Right lobe of liver (tissue), 6 donors: ENCODE results near the gene ZBTB44. TPM values are rescaled to one million over a fixed set of nuclear protein-coding genes. Genes with fewer than 3 reads are reported as not detected.
"Not testable (repeated sequence)": the region's sequence is repeated elsewhere in the genome, so short reads cannot be mapped to it uniquely, and the experiment has no call there.

Source experiments
- ATAC-seq, 4 donors: fragments of 200-7000 bp; cut with Tn5 transposase; one replicate each; pipeline ENCODE4 v1.9.1; 2020; ENCODE audit warnings: mild to moderate bottlenecking in 4 of 4, moderate library complexity in 4 of 4
- DNase-seq, 3 donors: peaks; one replicate each; pipeline ENCODE4 v3.0.0-alpha.2; 2020
- H3K27ac ChIP-seq, 3 donors: fragments of 200-600 bp; one replicate each; pipeline ENCODE4 v1.8.0; 2022
- H3K27me3 ChIP-seq, 2 donors: fragments of 200-600 bp; one replicate each; pipeline ENCODE4 v1.8.0; 2022
- H3K36me3 ChIP-seq, 4 donors: fragments of 200-600 bp; sonication (generic) in 1 of 4; one replicate each; pipeline versions ENCODE4 v1.5.1 to v1.8.0; 2017 to 2022; ENCODE audit warnings: control low read depth in 1 of 4
- H3K4me1 ChIP-seq, 4 donors: fragments of 200-600 bp; sonication (generic) in 1 of 4; one replicate each; pipeline versions ENCODE4 v1.5.1 to v1.8.0; 2017 to 2022; ENCODE audit warnings: control low read depth in 1 of 4
- H3K4me3 ChIP-seq, 3 donors: fragments of 200-600 bp; one replicate each; pipeline ENCODE4 v1.8.0; 2022
- H3K9me3 ChIP-seq, 4 donors: fragments of 200-600 bp; sonication (generic) in 1 of 4; one replicate each; pipeline versions ENCODE4 v1.5.1 to v1.8.0; 2017 to 2022; ENCODE audit warnings: control low read depth in 1 of 4
- CTCF ChIP-seq, 4 donors: fragments of 200-600 bp in 3 of 4; fragments of 450-650 bp in 1 of 4; IDR thresholded peaks; one replicate each; pipeline versions ENCODE4 v1.5.1 to v1.8.0; 2016 to 2022; ENCODE audit warnings: antibody characterized with exemption in 4 of 4, mild to moderate bottlenecking in 2 of 4
- POLR2A ChIP-seq: fragments of 450-650 bp; IDR thresholded peaks from one replicate; pipeline ENCODE4 v1.6.1; 2017; ENCODE audit warnings: antibody characterized with exemption, mild to moderate bottlenecking
- WGBS: methylation state at CpG from one replicate; pipeline ENCODE4 v1.1.6; 2018; ENCODE audit warnings: low coverage, low lambda C conversion rate; ENCODE audit not compliant: insufficient coverage; ENCODE audit errors: missing lambda C conversion rate; 5-methylcytosine and 5-hydroxymethylcytosine counted together
- intact Hi-C, 2 donors: fragments of 100-400 bp; cut with DNase I; formaldehyde crosslinking; loops; one replicate each; pipeline versions ENCODE4 v1.11.2 to v1.14.1; 2022
- total RNA-seq, 6 experiments: library from RNA; depleted of rRNA in 2 of 6; stranded (reverse); fragments of >200 nt in 2 of 6; fragmentation: NEBNext Ultra II Directional in 3 of 6; extraction: Animal tissue kit (Norgen Biotek cat#: 25700) in 3 of 6; gene quantifications; one replicate each; pipeline versions ENCODE4 v1.1.0 to v1.2.4, GENCODE V29; 2016 to 2023
- donor health status: DM: no; HTN: yes; CAD: no.
- donor health status: DM: no; HTN: no; CAD: no.
- donor health status: DM: no; HTN: no; CAD: no.
- donor health status: DM: no; HTN: yes; CAD: no.
- donor health status: DM: no; HTN: yes; CAD: no.

ZBTB44 gene
- total RNA-seq, 6 experiments from 2014 or later = 16.3 to 22.4 (median 18.4) TPM

GRCh38 chr11:130260080-130260627, 54.6 kb downstream of the ZBTB44 start:
- DNase-seq = no peak
- no peaks in the 10 kb centered on the region for H3K27me3 ChIP-seq
- peaks cover 0 to 9% (median 3%) of the 10 kb centered on the region in 4 donors for H3K4me1 ChIP-seq
- TF ChIP-seq CTCF (IDR thresholded peaks at IDR 0.05) = no peak
- TF ChIP-seq POLR2A = no peak
- intact Hi-C loops = no loop called here
- no peak overlapping the region for H3K4me3 ChIP-seq
- H3K9me3 ChIP-seq = no peaks in the 10 kb centered on the region
- 94% methylated on average over 2 of the region's 2 CpGs for WGBS
- H3K36me3 ChIP-seq = peaks cover 0 to 9% (median 2%) of the 10 kb centered on the region in 4 donors
- no peak for ATAC-seq
- H3K27ac ChIP-seq = no peak overlapping the region

GRCh38 chr11:130251763-130252162, 63.0 kb downstream of the ZBTB44 start:
- H3K9me3 ChIP-seq, H3K4me1 ChIP-seq, H3K36me3 ChIP-seq, intact Hi-C loops, ATAC-seq, H3K27me3 ChIP-seq, DNase-seq, H3K4me3 ChIP-seq, H3K27ac ChIP-seq: not testable (repeated sequence)
- 75% methylated on average over 1 of the region's 1 CpG for WGBS

- ATAC-seq, DNase-seq, intact Hi-C loops, H3K27ac ChIP-seq, H3K4me3 ChIP-seq, H3K36me3 ChIP-seq, H3K4me1 ChIP-seq, H3K27me3 ChIP-seq, H3K9me3 ChIP-seq: not testable (repeated sequence)
- 100% methylated on average over 2 of the region's 5 CpGs for WGBS
These were observed 64.8 kb downstream of the ZBTB44 start for GRCh38 chr11:130249929-130250328.

- Histone ChIP-seq H3K4me1 (no peaks in the 10 kb centered on the region), H3K36me3 (no peaks in the 10 kb centered on the region), H3K27ac (no peak overlapping the region), H3K27me3 (no peaks in the 10 kb centered on the region), H3K9me3 (no peaks in the 10 kb centered on the region), H3K4me3 (no peak overlapping the region)
- 94% methylated on average over 2 of the region's 5 CpGs for WGBS
- no peak for ATAC-seq
- no peak for TF ChIP-seq CTCF (IDR thresholded peaks at IDR 0.05)
- TF ChIP-seq POLR2A = no peak
- no peak for DNase-seq
- intact Hi-C loops = no loop called here
These were observed 65.3 kb downstream of the ZBTB44 start for GRCh38 chr11:130249371-130249770.

- 86% methylated on average over 2 of the region's 2 CpGs for WGBS
- Histone ChIP-seq H3K27me3 (no peaks in the 10 kb centered on the region), H3K36me3 (no peaks in the 10 kb centered on the region), H3K27ac (no peak overlapping the region), H3K9me3 (no peaks in the 10 kb centered on the region), H3K4me3 (no peak overlapping the region), H3K4me1 (peaks cover 0 to 14% (median 7%) of the 10 kb centered on the region in 4 donors)
- no peak for ATAC-seq
- TF ChIP-seq CTCF (IDR thresholded peaks at IDR 0.05) (no peak), POLR2A (no peak)
- intact Hi-C loops = no loop called here
- no peak for DNase-seq
These were observed 67.4 kb downstream of the ZBTB44 start for GRCh38 chr11:130247319-130247718.

- no peak for TF ChIP-seq POLR2A
- TF ChIP-seq CTCF (IDR thresholded peaks at IDR 0.05) = no peak
- 86% methylated on average over 3 of the region's 3 CpGs for WGBS
- no peak for ATAC-seq
- Histone ChIP-seq H3K9me3 (no peaks in the 10 kb centered on the region), H3K36me3 (no peaks in the 10 kb centered on the region), H3K27me3 (no peaks in the 10 kb centered on the region), H3K27ac (no peak overlapping the region), H3K4me1 (peaks cover 0 to 19% (median 7%) of the 10 kb centered on the region in 4 donors), H3K4me3 (no peak overlapping the region)
- no peak for DNase-seq
- intact Hi-C loops = no loop called here
These were observed 68.0 kb downstream of the ZBTB44 start for GRCh38 chr11:130246738-130247137.
